ENCODE measurements around the gene FNIP1. TPM values are rescaled to one million over a fixed set of nuclear protein-coding genes. Genes with fewer than 3 reads are reported as not detected.
"Not testable (repeated sequence)": the region's sequence is repeated elsewhere in the genome, so short reads cannot be mapped to it uniquely, and the experiment has no call there.

FNIP1 gene
- total RNA-seq, 8 experiments from 2014 or later = 16.7 to 33.7 (median 27.4) TPM

- 54 to 100% (median 89%) methylated on average over 1 to 5 of the region's 7 CpGs for WGBS, 10 experiments
- in situ Hi-C loops (cut with MboI; ENCODE audit: low pct_unique_long_range_greater_than_20kb in 2 of 9, low sequenced_read_pairs in 9 of 9, unreplicated experiment in 9 of 9) = no loop called here
- ATAC-seq (replicated peaks in 6 of 8) = no peak
- Histone ChIP-seq H3K4me3 (no peak overlapping the region), H3K27ac (no peak overlapping the region), H3K4me1 (replicated peaks in 1 of 2) (no peaks in the 10 kb centered on the region)
These were observed 111.2 kb downstream of the FNIP1 start for GRCh38 chr5:131685516-131686171.

DNA sequence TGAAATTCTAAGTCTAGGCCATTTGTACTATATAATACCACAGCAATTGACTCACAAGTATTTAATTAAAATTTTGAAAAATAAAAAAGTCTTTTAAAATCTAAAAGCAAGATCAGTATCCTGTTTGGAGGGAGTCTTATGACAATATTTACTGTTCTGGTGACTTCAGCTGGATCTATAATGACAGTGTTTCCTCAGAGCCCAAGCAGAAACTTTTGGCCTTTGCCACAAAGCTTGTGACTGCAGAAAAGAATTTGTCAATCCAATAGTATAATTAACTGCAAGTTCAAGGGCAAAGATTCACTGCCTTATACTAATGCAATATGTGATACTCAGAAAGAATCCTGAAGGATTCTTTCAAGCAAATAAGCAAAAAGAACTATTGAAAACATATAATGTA is 112.2 kb downstream of the FNIP1 start:
- Histone ChIP-seq H3K4me3 (no peak overlapping the region), H3K27ac (no peak overlapping the region), H3K4me1 (replicated peaks in 1 of 2) (no peaks in the 10 kb centered on the region)
- in situ Hi-C loops (cut with MboI; ENCODE audit: low pct_unique_long_range_greater_than_20kb in 2 of 9, low sequenced_read_pairs in 9 of 9, unreplicated experiment in 9 of 9) = no loop called here
- no peak for ATAC-seq (replicated peaks in 6 of 8)

DNA sequence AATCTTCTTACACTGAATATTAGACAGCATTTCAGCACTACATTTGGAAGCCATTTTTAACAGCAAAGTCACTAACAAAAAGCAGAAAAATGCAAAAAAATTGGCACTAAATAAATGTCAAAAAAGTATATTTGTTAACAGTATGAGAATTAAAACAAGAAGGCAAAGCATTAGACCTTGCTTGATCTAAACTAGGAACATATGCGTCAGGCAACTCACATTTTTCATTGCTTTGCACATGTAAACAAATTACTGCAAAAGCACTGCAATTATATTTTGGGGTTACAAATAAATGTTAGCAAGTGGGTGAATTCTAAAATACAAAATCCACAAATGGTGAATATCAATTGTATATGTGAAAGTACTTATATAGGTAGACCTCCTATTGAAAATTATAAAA is 112.8 kb downstream of the FNIP1 start:
- 44 to 100% (median 90%) methylated on average over 1 of the region's 1 CpG; no CpG with 5 or more reads in 2 of the 10 experiments for WGBS, 10 experiments
- no peak for ATAC-seq (replicated peaks in 6 of 8)
- in situ Hi-C loops (cut with MboI; ENCODE audit: low pct_unique_long_range_greater_than_20kb in 2 of 9, low sequenced_read_pairs in 9 of 9, unreplicated experiment in 9 of 9) = no loop called here
- Histone ChIP-seq H3K4me3 (no peak overlapping the region), H3K27ac (no peak overlapping the region), H3K4me1 (replicated peaks in 1 of 2) (no peaks in the 10 kb centered on the region)

GRCh38 chr5:131682826-131683225 is 114.0 kb downstream of the FNIP1 start:
- in situ Hi-C loops (cut with MboI; ENCODE audit: low pct_unique_long_range_greater_than_20kb in 2 of 9, low sequenced_read_pairs in 9 of 9, unreplicated experiment in 9 of 9) = no loop called here
- no peak for ATAC-seq (replicated peaks in 6 of 8)
- H3K4me1 ChIP-seq (replicated peaks in 1 of 2) = no peaks in the 10 kb centered on the region
- WGBS, 10 experiments = 60 to 100% (median 97%) methylated on average over 1 to 2 of the region's 2 CpGs
- no peak overlapping the region for H3K27ac ChIP-seq
- no peak overlapping the region for H3K4me3 ChIP-seq

DNA sequence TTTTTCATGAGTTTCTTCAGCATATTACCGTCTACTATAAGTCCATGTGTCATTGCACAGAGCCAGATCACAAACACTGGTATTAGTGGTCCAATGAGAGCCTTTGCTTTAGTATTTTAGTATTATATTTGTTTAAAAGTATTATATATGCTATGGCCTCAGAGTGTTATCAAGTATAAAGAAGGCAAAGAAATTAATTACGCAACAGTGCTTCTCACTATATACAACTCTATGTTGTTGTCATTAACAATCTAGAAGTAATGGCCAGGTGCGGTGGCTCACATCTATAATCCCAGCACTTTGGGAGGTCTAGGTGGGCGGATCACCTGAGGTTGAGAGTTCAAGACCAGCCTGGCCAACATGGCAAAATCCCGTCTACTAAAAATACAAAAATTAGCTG is 114.6 kb downstream of the FNIP1 start:
- WGBS, 10 experiments = 86 to 100% (median 97%) methylated on average over 1 to 5 of the region's 5 CpGs
- Histone ChIP-seq H3K4me1 (replicated peaks in 1 of 2) (no peaks in the 10 kb centered on the region), H3K27ac (no peak overlapping the region), H3K4me3 (no peak overlapping the region)
- ATAC-seq (replicated peaks in 6 of 8) = no peak
- in situ Hi-C loops (cut with MboI; ENCODE audit: low pct_unique_long_range_greater_than_20kb in 2 of 9, low sequenced_read_pairs in 9 of 9, unreplicated experiment in 9 of 9) = no loop called here

DNA sequence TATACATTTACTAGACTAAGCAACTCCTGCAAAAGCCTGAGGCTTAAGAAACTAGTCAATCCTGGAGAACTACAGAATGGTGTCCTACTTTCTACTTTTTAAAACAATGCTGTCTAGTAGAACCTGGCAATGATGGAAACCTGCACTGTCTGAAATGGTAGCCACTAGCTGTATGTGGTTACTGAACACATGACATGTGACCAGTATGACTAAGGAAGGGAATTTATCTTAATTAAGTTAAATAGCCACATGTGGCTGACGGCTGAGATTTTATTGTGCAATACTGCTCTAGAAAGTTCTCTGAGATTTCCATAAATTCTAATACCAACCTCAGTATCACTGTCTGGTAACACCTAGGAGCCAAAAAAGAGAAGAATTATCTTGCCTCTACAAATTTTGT is 116.9 kb downstream of the FNIP1 start:
- no peaks in the 10 kb centered on the region for H3K4me1 ChIP-seq (replicated peaks in 1 of 2)
- 20 to 100% (median 94%) methylated on average over 1 of the region's 1 CpG; no CpG with 5 or more reads in 6 of the 10 experiments for WGBS, 10 experiments
- in situ Hi-C loops (cut with MboI; ENCODE audit: low pct_unique_long_range_greater_than_20kb in 2 of 9, low sequenced_read_pairs in 9 of 9, unreplicated experiment in 9 of 9) = no loop called here
- no peak overlapping the region for H3K27ac ChIP-seq
- no peak overlapping the region for H3K4me3 ChIP-seq
- ATAC-seq (replicated peaks in 6 of 8) = peak; percentile 22 to 100 (median 62)

DNA sequence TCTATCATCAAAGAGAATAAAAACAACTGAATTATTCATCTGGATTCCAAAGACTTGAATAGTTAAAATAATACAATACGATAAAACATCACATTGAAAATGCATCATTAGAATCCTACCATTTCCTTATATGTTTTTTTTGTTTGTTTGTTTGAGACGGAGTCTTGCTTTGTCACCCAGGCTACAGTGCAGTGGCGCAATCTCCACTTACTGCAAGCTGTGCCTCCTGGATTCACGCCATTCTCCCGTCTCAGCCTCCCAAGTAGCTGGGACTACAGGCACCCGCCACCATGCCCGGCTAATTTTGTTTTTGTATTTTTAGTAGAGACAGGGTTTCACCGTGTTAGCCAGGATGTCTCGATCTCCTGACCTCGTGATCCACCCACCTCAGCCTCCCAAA is 118.5 kb downstream of the FNIP1 start:
- WGBS, 10 experiments = 95 to 100% (median 100%) methylated on average over 1 to 7 of the region's 10 CpGs; no CpG with 5 or more reads in 1 of the 10 experiments
- in situ Hi-C loops (cut with MboI; ENCODE audit: low pct_unique_long_range_greater_than_20kb in 2 of 9, low sequenced_read_pairs in 9 of 9, unreplicated experiment in 9 of 9); H3K27ac ChIP-seq; H3K4me3 ChIP-seq; H3K4me1 ChIP-seq (replicated peaks in 1 of 2); ATAC-seq (replicated peaks in 6 of 8): not testable (repeated sequence)

DNA sequence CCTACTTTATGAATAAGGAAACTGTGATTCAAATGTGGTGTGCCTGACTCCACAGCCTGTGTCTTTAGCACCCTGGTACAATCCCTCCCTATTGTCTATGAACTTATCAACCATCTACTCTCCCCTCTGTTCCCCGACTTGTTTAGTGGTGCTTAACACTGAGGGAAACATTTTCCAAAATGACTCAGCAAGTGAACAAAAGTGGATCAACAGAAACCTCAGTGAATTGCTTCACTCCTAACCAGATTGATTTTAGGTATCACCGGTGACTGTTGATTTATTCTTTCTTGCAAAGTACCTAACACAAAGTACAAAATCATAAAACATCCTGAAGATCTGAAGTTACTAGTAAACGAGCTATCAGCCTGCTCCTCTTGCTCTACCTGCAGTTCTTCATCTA is 119.7 kb downstream of the FNIP1 start:
- WGBS, 10 experiments = 85 to 100% (median 98%) methylated on average over 1 to 3 of the region's 3 CpGs; no CpG with 5 or more reads in 2 of the 10 experiments
- H3K27ac ChIP-seq = no peak overlapping the region
- no peak overlapping the region for H3K4me3 ChIP-seq
- in situ Hi-C loops (cut with MboI; ENCODE audit: low pct_unique_long_range_greater_than_20kb in 2 of 9, low sequenced_read_pairs in 9 of 9, unreplicated experiment in 9 of 9) = no loop called here
- ATAC-seq (replicated peaks in 6 of 8) = no peak
- no peaks in the 10 kb centered on the region for H3K4me1 ChIP-seq (replicated peaks in 1 of 2)

DNA sequence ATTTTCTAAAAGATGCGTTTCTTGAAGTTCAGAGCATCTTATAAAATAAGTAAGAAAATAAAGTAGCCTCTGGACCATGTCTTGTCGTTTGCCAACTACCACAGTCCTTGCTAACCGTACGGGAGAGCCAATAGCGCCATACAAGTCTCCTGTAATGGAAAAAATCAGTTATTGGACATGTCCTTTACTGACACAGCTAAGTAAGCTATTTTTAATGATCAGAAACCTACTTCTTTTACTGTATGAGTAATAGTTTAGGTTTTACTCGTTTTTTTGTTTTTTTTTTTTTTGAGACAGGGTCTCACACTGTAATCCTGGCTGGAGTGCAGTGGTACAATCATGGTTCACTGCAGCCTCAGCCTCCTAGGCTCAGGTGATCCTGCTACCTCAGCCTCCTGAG is 124.0 kb downstream of the FNIP1 start:
- 31 to 100% (median 78%) methylated on average over 3 to 6 of the region's 6 CpGs for WGBS, 10 experiments
- in situ Hi-C loops (cut with MboI; ENCODE audit: low pct_unique_long_range_greater_than_20kb in 2 of 9, low sequenced_read_pairs in 9 of 9, unreplicated experiment in 9 of 9) = no loop called here
- peak in 2 of 8 experiments; percentile 7 to 21 for ATAC-seq (replicated peaks in 6 of 8)
- no peaks in the 10 kb centered on the region for H3K4me1 ChIP-seq (replicated peaks in 1 of 2)
- no peak overlapping the region for H3K27ac ChIP-seq
- H3K4me3 ChIP-seq = no peak overlapping the region

DNA sequence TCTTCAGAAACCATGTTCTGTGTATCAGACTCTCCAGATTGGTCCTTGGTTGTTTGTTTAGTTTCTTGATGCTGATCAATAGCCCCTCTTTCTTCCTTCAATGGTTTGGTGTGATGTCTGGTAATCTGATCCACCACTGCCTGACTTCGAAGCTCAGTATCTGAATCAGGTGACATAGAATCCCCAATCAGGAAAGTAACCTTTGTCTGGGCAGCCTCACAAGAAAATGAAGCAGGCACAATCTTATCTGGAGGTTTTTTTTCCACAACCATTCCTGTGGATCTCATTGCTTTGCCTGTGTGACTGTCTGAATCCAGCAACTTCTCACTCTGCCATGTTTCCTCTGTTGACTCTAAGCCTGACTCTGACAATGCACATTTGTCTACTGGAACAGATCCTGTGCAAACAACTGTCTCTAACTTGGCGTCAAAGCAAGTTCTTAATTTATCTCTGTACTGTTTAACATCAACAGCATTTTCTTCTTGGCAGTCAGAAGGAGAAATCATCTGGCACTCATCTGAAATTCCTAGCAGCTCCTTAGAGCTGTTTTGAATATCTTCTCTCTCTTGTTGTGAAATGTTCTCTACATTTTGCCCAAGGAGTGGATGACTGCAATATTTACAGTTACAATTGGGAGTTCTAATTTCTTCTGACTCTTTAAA is 124.7 kb downstream of the FNIP1 start:
- H3K4me1 ChIP-seq (replicated peaks in 1 of 2) = no peaks in the 10 kb centered on the region
- no peak overlapping the region for H3K27ac ChIP-seq
- 0 to 83% (median 59%) methylated on average over 1 to 2 of the region's 2 CpGs; no CpG with 5 or more reads in 3 of the 10 experiments for WGBS, 10 experiments
- no peak overlapping the region for H3K4me3 ChIP-seq
- in situ Hi-C loops (cut with MboI; ENCODE audit: low pct_unique_long_range_greater_than_20kb in 2 of 9, low sequenced_read_pairs in 9 of 9, unreplicated experiment in 9 of 9) = no loop called here
- peak; percentile 23 to 96 (median 76) for ATAC-seq (replicated peaks in 6 of 8)

GRCh38 chr5:131671409-131671808 is 125.4 kb downstream of the FNIP1 start:
- ATAC-seq (replicated peaks in 6 of 8) = peak in 1 of 8 experiments; percentile 7
- H3K27ac ChIP-seq = no peak overlapping the region
- in situ Hi-C loops (cut with MboI; ENCODE audit: low pct_unique_long_range_greater_than_20kb in 2 of 9, low sequenced_read_pairs in 9 of 9, unreplicated experiment in 9 of 9) = no loop called here
- no peak overlapping the region for H3K4me3 ChIP-seq
- no peaks in the 10 kb centered on the region for H3K4me1 ChIP-seq (replicated peaks in 1 of 2)

- WGBS, 10 experiments = 80 to 100% (median 100%) methylated on average over 1 of the region's 1 CpG; no CpG with 5 or more reads in 3 of the 10 experiments
- in situ Hi-C loops (cut with MboI; ENCODE audit: low pct_unique_long_range_greater_than_20kb in 2 of 9, low sequenced_read_pairs in 9 of 9, unreplicated experiment in 9 of 9) = no loop called here
- Histone ChIP-seq H3K4me1 (replicated peaks in 1 of 2) (no peaks in the 10 kb centered on the region), H3K4me3 (no peak overlapping the region), H3K27ac (no peak overlapping the region)
- ATAC-seq (replicated peaks in 6 of 8) = no peak
These were observed 131.9 kb downstream of the FNIP1 start for GRCh38 chr5:131664929-131665328.

- ATAC-seq (replicated peaks in 6 of 8) = no peak
- WGBS, 10 experiments = 75 to 100% (median 90%) methylated on average over 1 of the region's 1 CpG; no CpG with 5 or more reads in 6 of the 10 experiments
- Histone ChIP-seq H3K4me1 (replicated peaks in 1 of 2) (no peaks in the 10 kb centered on the region), H3K4me3 (no peak overlapping the region), H3K27ac (no peak overlapping the region)
- in situ Hi-C loops (cut with MboI; ENCODE audit: low pct_unique_long_range_greater_than_20kb in 2 of 9, low sequenced_read_pairs in 9 of 9, unreplicated experiment in 9 of 9) = no loop called here
These were observed 134.9 kb downstream of the FNIP1 start for GRCh38 chr5:131661933-131662332.

GRCh38 chr5:131659841-131660240 is 137.0 kb downstream of the FNIP1 start:
- no peak overlapping the region for H3K27ac ChIP-seq
- no peak overlapping the region for H3K4me3 ChIP-seq
- no peaks in the 10 kb centered on the region for H3K4me1 ChIP-seq (replicated peaks in 1 of 2)
- 93 to 100% (median 97%) methylated on average over 1 to 6 of the region's 9 CpGs; no CpG with 5 or more reads in 7 of the 10 experiments for WGBS, 10 experiments
- peak in 1 of 8 experiments; percentile 13 for ATAC-seq (replicated peaks in 6 of 8)
- in situ Hi-C loops (cut with MboI; ENCODE audit: low pct_unique_long_range_greater_than_20kb in 2 of 9, low sequenced_read_pairs in 9 of 9, unreplicated experiment in 9 of 9) = no loop called here

Data from motor neuron (in vitro differentiated cells).